NCI-H2196 (cell line): ENCODE data around the gene MAST4.
A peak's percentile ranks its signal among the peaks of the same experiment; 100 is the strongest.

Experiments
- DNase-seq: peaks from one replicate; lab custom pipeline; 2025; ENCODE audit not compliant: unreplicated experiment; lab: John Stamatoyannopoulos, UW

MAST4 gene

GRCh38 chr5:66830636-66831035, 234.4 kb downstream of the MAST4 start:
- DNase-seq = no peak

- DNase-seq = no peak
Measured at GRCh38 chr5:66839636-66840185, 243.5 kb downstream of the MAST4 start.

GRCh38 chr5:66840511-66841013, 244.4 kb downstream of the MAST4 start:
- DNase-seq = no peak

- no peak for DNase-seq
Measured at GRCh38 chr5:66841264-66841663, 245.1 kb downstream of the MAST4 start.

GRCh38 chr5:66842540-66842939, 246.3 kb downstream of the MAST4 start:
- DNase-seq = no peak

- DNase-seq = no peak
Measured at GRCh38 chr5:66843065-66843464, 246.9 kb downstream of the MAST4 start.

GRCh38 chr5:66848749-66849641, 252.8 kb downstream of the MAST4 start:
- DNase-seq = no peak

- DNase-seq = no peak
Measured at GRCh38 chr5:66849803-66850202, 253.6 kb downstream of the MAST4 start.

GRCh38 chr5:66850354-66851075, 254.3 kb downstream of the MAST4 start:
- no peak for DNase-seq

- no peak for DNase-seq
Measured at GRCh38 chr5:66851306-66851705, 255.1 kb downstream of the MAST4 start.

- no peak for DNase-seq
Measured at GRCh38 chr5:66854416-66854815, 258.2 kb downstream of the MAST4 start.

GRCh38 chr5:66856041-66856805, 260.0 kb downstream of the MAST4 start:
- no peak for DNase-seq

- no peak for DNase-seq
Measured at GRCh38 chr5:66859526-66859925, 263.3 kb downstream of the MAST4 start.

GRCh38 chr5:66860199-66860975, 264.2 kb downstream of the MAST4 start:
- no peak for DNase-seq

GRCh38 chr5:66861402-66861801, 265.2 kb downstream of the MAST4 start:
- no peak for DNase-seq

- DNase-seq = no peak
Measured at GRCh38 chr5:66862020-66862419, 265.8 kb downstream of the MAST4 start.

- no peak for DNase-seq
Measured at GRCh38 chr5:66863243-66864170, 267.3 kb downstream of the MAST4 start.

- DNase-seq = peak; percentile 5
Measured at GRCh38 chr5:66864240-66864884, 268.2 kb downstream of the MAST4 start.
